SU-DHL-6 (cell line): ENCODE results near the gene CBLB.

Source experiments
- EZH2phosphoT487 ChIP-seq: fragments of 200-600 bp; sonication (generic), shearing (Covaris generic); conservative IDR thresholded peaks from 2 replicates; pipeline ENCODE4 v1.6.1; 2018; ENCODE audit warnings: mild to moderate bottlenecking, antibody characterized with exemption, low read length, moderate library complexity, mixed read lengths
- TF ChIP-seq, protein P1 (sequence below): fragments of 200-600 bp; sonication (generic); IDR thresholded peaks from one replicate; pipeline ENCODE4 v1.5.1; 2017; ENCODE audit warnings: antibody characterized with exemption, mild to moderate bottlenecking, low read length, moderate library complexity; ENCODE audit not compliant: insufficient read depth, poor library complexity, severe bottlenecking

- TF ChIP-seq, protein P1, sequence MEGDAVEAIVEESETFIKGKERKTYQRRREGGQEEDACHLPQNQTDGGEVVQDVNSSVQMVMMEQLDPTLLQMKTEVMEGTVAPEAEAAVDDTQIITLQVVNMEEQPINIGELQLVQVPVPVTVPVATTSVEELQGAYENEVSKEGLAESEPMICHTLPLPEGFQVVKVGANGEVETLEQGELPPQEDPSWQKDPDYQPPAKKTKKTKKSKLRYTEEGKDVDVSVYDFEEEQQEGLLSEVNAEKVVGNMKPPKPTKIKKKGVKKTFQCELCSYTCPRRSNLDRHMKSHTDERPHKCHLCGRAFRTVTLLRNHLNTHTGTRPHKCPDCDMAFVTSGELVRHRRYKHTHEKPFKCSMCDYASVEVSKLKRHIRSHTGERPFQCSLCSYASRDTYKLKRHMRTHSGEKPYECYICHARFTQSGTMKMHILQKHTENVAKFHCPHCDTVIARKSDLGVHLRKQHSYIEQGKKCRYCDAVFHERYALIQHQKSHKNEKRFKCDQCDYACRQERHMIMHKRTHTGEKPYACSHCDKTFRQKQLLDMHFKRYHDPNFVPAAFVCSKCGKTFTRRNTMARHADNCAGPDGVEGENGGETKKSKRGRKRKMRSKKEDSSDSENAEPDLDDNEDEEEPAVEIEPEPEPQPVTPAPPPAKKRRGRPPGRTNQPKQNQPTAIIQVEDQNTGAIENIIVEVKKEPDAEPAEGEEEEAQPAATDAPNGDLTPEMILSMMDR, result no peak
- TF ChIP-seq EZH2phosphoT487, result no peak
These were observed 103.5 kb downstream of the CBLB start for GRCh38 chr3:105765308-105765639.
